Lower lobe of right lung (tissue), 2 donors: Measurements from ENCODE around the gene PON2. TPM values are rescaled to one million over a fixed set of nuclear protein-coding genes. Genes with fewer than 3 reads are reported as not detected.
A peak's percentile ranks its signal among the peaks of the same experiment; 100 is the strongest.

Source experiments
- ATAC-seq, 2 donors: fragments of 200-7000 bp; cut with Tn5 transposase; one replicate each; pipeline ENCODE4 v1.9.1; 2020 to 2022; ENCODE audit warnings: mild to moderate bottlenecking in 2 of 2, moderate library complexity in 2 of 2
- DNase-seq: peaks from one replicate; pipeline ENCODE4 v3.0.0-alpha.2; 2020
- H3K27ac ChIP-seq: fragments of 200-600 bp; one replicate; pipeline ENCODE4 v1.8.0; 2022
- H3K27me3 ChIP-seq: fragments of 200-600 bp; one replicate; pipeline ENCODE4 v1.8.0; 2022; ENCODE audit warnings: low read depth
- H3K36me3 ChIP-seq: fragments of 200-600 bp; one replicate; pipeline ENCODE4 v1.8.0; 2022; ENCODE audit warnings: mild to moderate bottlenecking
- H3K4me1 ChIP-seq: fragments of 200-600 bp; one replicate; pipeline ENCODE4 v1.8.0; 2022
- H3K4me3 ChIP-seq: fragments of 200-600 bp; one replicate; pipeline ENCODE4 v1.8.0; 2022; ENCODE audit warnings: mild to moderate bottlenecking
- H3K9me3 ChIP-seq: fragments of 200-600 bp; one replicate; pipeline ENCODE4 v1.8.0; 2022
- CTCF ChIP-seq: fragments of 200-600 bp; IDR thresholded peaks from one replicate; pipeline ENCODE4 v1.8.0; 2022; ENCODE audit warnings: antibody characterized with exemption, mild to moderate bottlenecking
- intact Hi-C: fragments of 100-400 bp; cut with DNase I; formaldehyde crosslinking; loops from one replicate; pipeline ENCODE4 v1.11.0; 2022
- total RNA-seq: library from RNA; stranded (reverse); fragmentation: NEBNext Ultra II Directional; extraction: Animal tissue kit (Norgen Biotek cat#: 25700); gene quantifications from one replicate; pipeline ENCODE4 v1.2.1, GENCODE V29; 2021
- donor health status: DM: no; HTN: yes; CAD: no; lungs with severe emphysema.

The PON2 gene
- total RNA-seq, 1 donor from 2014 or later = 168 TPM

GRCh38 chr7:95398155-95398940 lies 36.5 kb downstream of the PON2 start:
- Histone ChIP-seq H3K4me3 (peak overlapping the region; percentile 63), H3K36me3 (no peaks in the 10 kb centered on the region), H3K4me1 (no peaks in the 10 kb centered on the region), H3K9me3 (no peaks in the 10 kb centered on the region), H3K27ac (no peak overlapping the region), H3K27me3 (no peaks in the 10 kb centered on the region)
- DNase-seq (no peak), ATAC-seq (peak in 1 of 2 donors; percentile 40)
- TF ChIP-seq CTCF = no peak
- intact Hi-C loops = no loop called here

GRCh38 chr7:95397381-95397780 lies 37.4 kb downstream of the PON2 start:
- Histone ChIP-seq H3K4me3 (peak overlapping the region; percentile 63), H3K4me1 (no peaks in the 10 kb centered on the region), H3K27ac (peak overlapping the region; percentile 80), H3K36me3 (no peaks in the 10 kb centered on the region), H3K27me3 (no peaks in the 10 kb centered on the region), H3K9me3 (no peaks in the 10 kb centered on the region)
- intact Hi-C loops = no loop called here
- DNase-seq (no peak), ATAC-seq (peak in 1 of 2 donors; percentile 2)
- TF ChIP-seq CTCF = no peak

GRCh38 chr7:95396136-95397032 lies 38.4 kb downstream of the PON2 start, which contains the start of gene PON3:
Gene PON3, minus strand, starts transcription at chr7:95396375. Its CDS starts 25 bp downstream, at chr7:95396350.
- Histone ChIP-seq H3K4me1 (no peaks in the 10 kb centered on the region), H3K27me3 (no peaks in the 10 kb centered on the region), H3K36me3 (no peaks in the 10 kb centered on the region), H3K9me3 (no peaks in the 10 kb centered on the region), H3K27ac (peak within 1 kb of the TSS; percentile 80), H3K4me3 (peak within 1 kb of the TSS; percentile 63)
- intact Hi-C loops = no loop called here
- ATAC-seq = peak; percentile 96 to 97
- peak; percentile 39 for TF ChIP-seq CTCF
- DNase-seq = peak; percentile 77

- Histone ChIP-seq H3K9me3 (no peaks in the 10 kb centered on the region), H3K27ac (peak overlapping the region; percentile 80), H3K27me3 (no peaks in the 10 kb centered on the region), H3K36me3 (no peaks in the 10 kb centered on the region), H3K4me1 (no peaks in the 10 kb centered on the region), H3K4me3 (peak overlapping the region; percentile 63)
- DNase-seq (no peak), ATAC-seq (peak in 1 of 2 donors; percentile 8)
- intact Hi-C loops = no loop called here
- TF ChIP-seq CTCF = no peak
Measured at GRCh38 chr7:95395755-95396135, 39.1 kb downstream of the PON2 start.

- no peak for ATAC-seq
- Histone ChIP-seq H3K4me1 (no peaks in the 10 kb centered on the region), H3K9me3 (no peaks in the 10 kb centered on the region), H3K27me3 (no peaks in the 10 kb centered on the region), H3K36me3 (no peaks in the 10 kb centered on the region), H3K4me3 (no peak overlapping the region), H3K27ac (no peak overlapping the region)
- intact Hi-C loops = no loop called here
- DNase-seq = no peak
- no peak for TF ChIP-seq CTCF
Measured at GRCh38 chr7:95394370-95394769, 40.5 kb downstream of the PON2 start.
